ENCODE data around the gene EYS. TPM values are rescaled to one million over a fixed set of nuclear protein-coding genes. Genes with fewer than 3 reads are reported as not detected.

EYS gene
- total and polyA plus RNA-seq, 2 of the 8 experiments (the other 6 are each of a cell fraction or from before 2014, with no cell fraction given) = 0.05 to 0.13 TPM

DNA sequence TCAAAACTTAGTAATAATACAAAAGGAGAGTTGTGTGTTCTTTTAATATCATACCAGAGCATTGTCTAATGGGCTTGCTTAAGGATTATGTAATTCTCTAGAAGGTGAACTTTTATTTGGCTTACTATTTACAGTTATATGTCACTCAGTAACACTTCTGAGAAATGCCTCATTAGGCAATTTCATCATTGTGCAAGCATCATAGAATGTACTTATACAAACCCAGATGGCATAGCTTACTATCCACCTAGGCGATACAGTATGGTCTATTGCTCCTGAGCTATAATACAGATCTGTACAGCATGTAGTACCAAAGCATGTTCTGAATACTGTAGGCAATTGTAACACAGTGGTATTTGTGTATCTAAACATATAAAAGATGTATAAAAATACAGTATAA lies 1731.3 kb downstream of the EYS start:
- no peaks in the 10 kb centered on the region for H3K79me2 ChIP-seq (ENCODE audit: control insufficient read depth in 1 of 2, insufficient read depth in 2 of 2, low read length in 2 of 2)
- no peak overlapping the region for H2BK15ac ChIP-seq (ENCODE audit: low read length)
- H3K27ac ChIP-seq (ENCODE audit: low read depth, low read length) = no peak overlapping the region
- no peak overlapping the region for H4K5ac ChIP-seq (ENCODE audit: insufficient read length, low read depth, low read length)
- H4K8ac ChIP-seq (ENCODE audit: extremely low read depth, insufficient read depth, low read length) = no peak overlapping the region
- no peak overlapping the region for H3K4me3 ChIP-seq (ENCODE audit: extremely low read depth in 1 of 4, insufficient read depth in 2 of 4, low read depth in 3 of 4, low read length in 4 of 4)
- no peaks in the 10 kb centered on the region for H3K9me3 ChIP-seq (ENCODE audit: insufficient read depth in 2 of 2, low read depth in 1 of 2, low read length in 1 of 2)
- H3K23me2 ChIP-seq (ENCODE audit: low read depth, low read length) = no peaks in the 10 kb centered on the region
- no peaks in the 10 kb centered on the region for H3K4me1 ChIP-seq (replicated peaks in 1 of 4; ENCODE audit: control insufficient read depth in 3 of 4, insufficient read depth in 4 of 4, low read length in 3 of 4)
- no peak overlapping the region for H3K56ac ChIP-seq (replicated peaks; ENCODE audit: insufficient read length, low read depth, low read length)
- H3K36me3 ChIP-seq (ENCODE audit: control insufficient read depth in 2 of 4, insufficient read depth in 4 of 4, low read length in 3 of 4) = no peaks in the 10 kb centered on the region
- H2AFZ ChIP-seq (ENCODE audit: low read length) = no peak overlapping the region
- H2BK12ac ChIP-seq (ENCODE audit: low read depth, low read length) = no peak overlapping the region
- H3K18ac ChIP-seq (ENCODE audit: extremely low read depth, low read length) = no peak overlapping the region
- TF ChIP-seq HDAC2 (IDR thresholded peaks at IDR 0.05; ENCODE audit: borderline replicate concordance in 1 of 2, low read depth in 2 of 2, low read length in 2 of 2) (no peak), NANOG (IDR thresholded peaks at IDR 0.05; ENCODE audit: insufficient read depth, low read depth, low read length, poor library complexity, severe bottlenecking) (no peak), EZH2 (IDR thresholded peaks at IDR 0.05; ENCODE audit: low read depth, low read length, severe bottlenecking) (no peak), SP1 (IDR thresholded peaks at IDR 0.05; ENCODE audit: low read depth, low read length) (no peak), YY1 (IDR thresholded peaks at IDR 0.05; ENCODE audit: low read depth, low read length) (no peak)
- TF ChIP-seq, protein P1, sequence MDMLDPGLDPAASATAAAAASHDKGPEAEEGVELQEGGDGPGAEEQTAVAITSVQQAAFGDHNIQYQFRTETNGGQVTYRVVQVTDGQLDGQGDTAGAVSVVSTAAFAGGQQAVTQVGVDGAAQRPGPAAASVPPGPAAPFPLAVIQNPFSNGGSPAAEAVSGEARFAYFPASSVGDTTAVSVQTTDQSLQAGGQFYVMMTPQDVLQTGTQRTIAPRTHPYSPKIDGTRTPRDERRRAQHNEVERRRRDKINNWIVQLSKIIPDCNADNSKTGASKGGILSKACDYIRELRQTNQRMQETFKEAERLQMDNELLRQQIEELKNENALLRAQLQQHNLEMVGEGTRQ (IDR thresholded peaks at IDR 0.05; ENCODE audit: low read length) = no peak
- no peaks in the 10 kb centered on the region for H3K79me1 ChIP-seq (ENCODE audit: low read depth, low read length)
- no peak overlapping the region for H2AK5ac ChIP-seq (ENCODE audit: low read depth, low read length)
- no peak overlapping the region for H2BK20ac ChIP-seq (ENCODE audit: low read length)
- no peak overlapping the region for H4K91ac ChIP-seq (replicated peaks; ENCODE audit: insufficient read length, low read length)
- no peaks in the 10 kb centered on the region for H3K27me3 ChIP-seq (replicated peaks in 1 of 4; ENCODE audit: control insufficient read depth in 3 of 4, extremely low read depth in 1 of 4, insufficient read depth in 3 of 4, low read length in 3 of 4)
- 10% methylated on average over 1 of the region's 1 CpG; no CpG with 5 or more reads in 1 of the 2 experiments for WGBS, 2 experiments (ENCODE audit: extremely low coverage in 1 of 2, insufficient coverage in 1 of 2, insufficient read length in 1 of 2, insufficient replicate concordance in 2 of 2, low coverage in 1 of 2, low lambda C conversion rate in 2 of 2, missing lambda C conversion rate in 1 of 2)
- DNase-seq (ENCODE audit: low read depth in 1 of 2, low spot score in 2 of 2) (no peak), FAIRE-seq (no peak)
- H3K14ac ChIP-seq (ENCODE audit: insufficient read length) = no peak overlapping the region
- no peak overlapping the region for H3K9ac ChIP-seq (replicated peaks in 1 of 4; ENCODE audit: extremely low read depth in 1 of 4, low read depth in 3 of 4, low read length in 3 of 4)
- ChIA-PET POLR2A (ENCODE audit: partially characterized antibody) (no interaction called here), CTCF (ENCODE audit: partially characterized antibody) (no interaction called here)
- no peaks in the 10 kb centered on the region for H4K20me1 ChIP-seq (replicated peaks in 1 of 2; ENCODE audit: control insufficient read depth in 1 of 2, insufficient read depth in 2 of 2, low read length in 2 of 2)
- H3K4me2 ChIP-seq (ENCODE audit: insufficient read depth in 1 of 2, low read depth in 2 of 2, low read length in 2 of 2) = no peak overlapping the region
- no peak overlapping the region for H3K23ac ChIP-seq (ENCODE audit: insufficient read length)
- no peak overlapping the region for H2BK5ac ChIP-seq (ENCODE audit: low read depth, low read length)
- H2BK120ac ChIP-seq (replicated peaks; ENCODE audit: low read depth, low read length) = no peak overlapping the region
- H3K4ac ChIP-seq (replicated peaks; ENCODE audit: insufficient read length, low read depth, low read length) = no peak overlapping the region

All from H1 (cell line).